ENCODE data around the gene NATD1. TPM values are rescaled to one million over a fixed set of nuclear protein-coding genes. Genes with fewer than 3 reads are reported as not detected.

Gene NATD1
- total and polyA plus RNA-seq, 10 of the 15 experiments (the other 5 are each of a cell fraction or from before 2014, with no cell fraction given): 0.02 to 0.33 (median 0.15) TPM

- SMC1A ChIA-PET (ENCODE audit: uncharacterized antibody, unreplicated experiment): interaction anchor here (1.7 kb wide), 1 partner anchor 120 kb away, joined by 4 read pairs; no protein-coding TSS in a partner anchor
- no peak overlapping the region for H2AFZ ChIP-seq (ENCODE audit: control insufficient read depth, low read depth, low read length)
- POLR2A ChIA-PET: no interaction called here
- CTCF ChIA-PET: interaction anchor here (0.7 to 1.8 kb wide), 5 partner anchors 24 to 111 kb away, joined by 3 to 5 read pairs (median 3); no protein-coding TSS in a partner anchor
- FAIRE-seq: peak; percentile 56
- peak; percentile 89 for ATAC-seq
- no peaks in the 10 kb centered on the region for H3K27me3 ChIP-seq (replicated peaks in 1 of 2; ENCODE audit: control insufficient read depth in 2 of 2, insufficient read depth in 2 of 2, low read length in 1 of 2)
- intact Hi-C loops (cut with micrococcal nuclease; ENCODE audit: unreplicated experiment): no loop called here
- no peaks in the 10 kb centered on the region for H3K4me1 ChIP-seq (ENCODE audit: control insufficient read depth, insufficient read depth, low read length)
- WGBS (ENCODE audit: insufficient coverage, insufficient replicate concordance, low lambda C conversion rate, missing lambda C conversion rate): 49% methylated on average over 12 of the region's 12 CpGs
- TF ChIP-seq CTCF (IDR thresholded peaks at IDR 0.05 in 2 of 3, conservative IDR thresholded peaks at IDR 0.05 in 1 of 3; ENCODE audit: control insufficient read depth in 2 of 3, extremely low read depth in 1 of 3, insufficient read depth in 1 of 3, low read depth in 3 of 3, low read length in 3 of 3) (peak; percentile 34 to 47 (median 44)), RAD21 (IDR thresholded peaks at IDR 0.05; ENCODE audit: insufficient read depth, low read depth, low read length) (peak; percentile 48), SKIL (IDR thresholded peaks at IDR 0.05; ENCODE audit: low read depth, poor library complexity, severe bottlenecking) (no peak)
- H4K20me1 ChIP-seq (ENCODE audit: control insufficient read depth, insufficient read depth): no peaks in the 10 kb centered on the region
- H3K36me3 ChIP-seq (ENCODE audit: control insufficient read depth in 2 of 2, insufficient read depth in 2 of 2, low read length in 1 of 2): no peaks in the 10 kb centered on the region
- H3K79me2 ChIP-seq (ENCODE audit: control insufficient read depth, insufficient read depth, low read length): no peaks in the 10 kb centered on the region
- in situ Hi-C loops (cut with MboI): no loop called here
- no peak overlapping the region for H3K4me2 ChIP-seq (ENCODE audit: control insufficient read depth, insufficient read depth)
- H3K4me3 ChIP-seq: no peak overlapping the region
- no peak for DNase-seq (ENCODE audit: low read depth, low spot score)
- no peak overlapping the region for H3K27ac ChIP-seq (ENCODE audit: control insufficient read depth, insufficient read depth)
- RAD21 ChIA-PET (ENCODE audit: unreplicated experiment): interaction anchor here (0.6 kb wide), 1 partner anchor 102 kb away, joined by 4 read pairs; no protein-coding TSS in a partner anchor
- no peaks in the 10 kb centered on the region for H3K9me3 ChIP-seq (replicated peaks; ENCODE audit: control insufficient read depth, insufficient read depth, low read length)
- H3K9ac ChIP-seq (ENCODE audit: control insufficient read depth, insufficient read depth, low read length): no peak overlapping the region
- no TSS peak for BruUV-seq (replicated peaks)
These were observed 13.4 kb downstream of the NATD1 start for GRCh38 chr17:21239680-21240368.
